Measurements from ENCODE around the gene MTREX.

The MTREX gene

GRCh38 chr5:55385846-55386245 lies 78.1 kb downstream of the MTREX start:
- in situ Hi-C loops (cut with HindIII; ENCODE audit: low pct_ligation_motif_present, low sequenced_read_pairs) = no loop called here
- Histone ChIP-seq H3K36me3 (replicated peaks) (peaks cover 4% of the 10 kb centered on the region), H3K4me3 (ENCODE audit: low read depth, low read length) (no peak overlapping the region), H3K27me3 (replicated peaks) (no peaks in the 10 kb centered on the region), H3K27ac (no peak overlapping the region)
- DNase-seq = no peak
- no peak for TF ChIP-seq CTCF (IDR thresholded peaks at IDR 0.05; ENCODE audit: low read depth, low read length, missing control alignments)

- Histone ChIP-seq H3K27ac (no peak overlapping the region), H3K36me3 (replicated peaks) (peaks cover 4% of the 10 kb centered on the region), H3K4me3 (ENCODE audit: low read depth, low read length) (no peak overlapping the region), H3K27me3 (replicated peaks) (no peaks in the 10 kb centered on the region)
- DNase-seq = no peak
- in situ Hi-C loops (cut with HindIII; ENCODE audit: low pct_ligation_motif_present, low sequenced_read_pairs) = no loop called here
- no peak for TF ChIP-seq CTCF (IDR thresholded peaks at IDR 0.05; ENCODE audit: low read depth, low read length, missing control alignments)
Measured at GRCh38 chr5:55386356-55386755, 78.6 kb downstream of the MTREX start.

- in situ Hi-C loops (cut with HindIII; ENCODE audit: low pct_ligation_motif_present, low sequenced_read_pairs) = no loop called here
Measured at GRCh38 chr5:55387865-55388264, 80.1 kb downstream of the MTREX start.

GRCh38 chr5:55391707-55392106 lies 83.9 kb downstream of the MTREX start:
- Histone ChIP-seq H3K4me3 (ENCODE audit: low read depth, low read length) (no peak overlapping the region), H3K36me3 (replicated peaks) (peaks cover 6% of the 10 kb centered on the region), H3K27me3 (replicated peaks) (no peaks in the 10 kb centered on the region), H3K27ac (no peak overlapping the region)
- in situ Hi-C loops (cut with HindIII; ENCODE audit: low pct_ligation_motif_present, low sequenced_read_pairs) = no loop called here
- TF ChIP-seq CTCF (IDR thresholded peaks at IDR 0.05; ENCODE audit: low read depth, low read length, missing control alignments) = no peak
- no peak for DNase-seq

More at GRCh38 chr5:55387865-55388264, 80.1 kb downstream of the MTREX start:
- peaks cover 5% of the 10 kb centered on the region for H3K36me3 ChIP-seq (replicated peaks)
- no peak overlapping the region for H3K4me3 ChIP-seq (ENCODE audit: low read depth, low read length)
- TF ChIP-seq CTCF (IDR thresholded peaks at IDR 0.05; ENCODE audit: low read depth, low read length, missing control alignments) = no peak
- no peak for DNase-seq
- no peak overlapping the region for H3K27ac ChIP-seq
- no peaks in the 10 kb centered on the region for H3K27me3 ChIP-seq (replicated peaks)

- peaks cover 6% of the 10 kb centered on the region for H3K36me3 ChIP-seq (replicated peaks)
- in situ Hi-C loops (cut with HindIII; ENCODE audit: low pct_ligation_motif_present, low sequenced_read_pairs) = no loop called here
- no peak for TF ChIP-seq CTCF (IDR thresholded peaks at IDR 0.05; ENCODE audit: low read depth, low read length, missing control alignments)
- H3K27ac ChIP-seq = no peak overlapping the region
- H3K4me3 ChIP-seq (ENCODE audit: low read depth, low read length) = no peak overlapping the region
- DNase-seq = no peak
- no peaks in the 10 kb centered on the region for H3K27me3 ChIP-seq (replicated peaks)
Measured at GRCh38 chr5:55392669-55393068, 84.9 kb downstream of the MTREX start.

GRCh38 chr5:55393501-55394175 lies 85.8 kb downstream of the MTREX start:
- no peak for DNase-seq
- no peak for TF ChIP-seq CTCF (IDR thresholded peaks at IDR 0.05; ENCODE audit: low read depth, low read length, missing control alignments)
- Histone ChIP-seq H3K36me3 (replicated peaks) (peaks cover 6% of the 10 kb centered on the region), H3K4me3 (ENCODE audit: low read depth, low read length) (no peak overlapping the region), H3K27me3 (replicated peaks) (no peaks in the 10 kb centered on the region), H3K27ac (no peak overlapping the region)
- in situ Hi-C loops (cut with HindIII; ENCODE audit: low pct_ligation_motif_present, low sequenced_read_pairs) = no loop called here
